Heart right ventricle (tissue), 16 donors: ENCODE measurements around the gene NTPCR. TPM values are rescaled to one million over a fixed set of nuclear protein-coding genes. Genes with fewer than 3 reads are reported as not detected.

ENCODE experiments used
- ATAC-seq, 8 donors: fragments of 200-7000 bp; cut with Tn5 transposase; one replicate each; pipeline ENCODE4 v1.9.1; 2020; ENCODE audit warnings: mild to moderate bottlenecking in 8 of 8, moderate library complexity in 8 of 8, moderate number of reproducible peaks in 1 of 8
- DNase-seq, 2 donors: peaks; one replicate each; pipeline ENCODE4 v3.0.0-alpha.2; 2020
- H3K27ac ChIP-seq, 10 donors: fragments of 200-600 bp; sonication (generic) in 2 of 10; one replicate each; pipeline versions ENCODE4 v1.5.0 to v1.8.0; 2020 to 2022; ENCODE audit warnings: mild to moderate bottlenecking in 3 of 10
- H3K27me3 ChIP-seq, 7 donors: fragments of 200-600 bp; one replicate each; pipeline ENCODE4 v1.8.0; 2021 to 2022; ENCODE audit warnings: mild to moderate bottlenecking in 2 of 7
- H3K36me3 ChIP-seq, 9 donors: fragments of 200-600 bp; sonication (generic) in 1 of 9; one replicate each; pipeline versions ENCODE4 v1.5.0 to v1.8.0; 2020 to 2022; ENCODE audit warnings: mild to moderate bottlenecking in 2 of 9
- H3K4me1 ChIP-seq, 9 donors: fragments of 200-600 bp; sonication (generic) in 1 of 9; one replicate each; pipeline versions ENCODE4 v1.5.0 to v1.8.0; 2020 to 2022; ENCODE audit warnings: mild to moderate bottlenecking in 4 of 9
- H3K4me3 ChIP-seq, 10 donors: fragments of 200-600 bp; sonication (generic) in 2 of 10; one replicate each; pipeline versions ENCODE4 v1.5.0 to v1.8.0; 2020 to 2022; ENCODE audit warnings: mild to moderate bottlenecking in 7 of 10, moderate library complexity in 2 of 10
- H3K9me3 ChIP-seq, 11 donors: fragments of 200-600 bp in 10 of 11; sonication (generic) in 2 of 11; one replicate each; pipeline versions ENCODE4 v1.5.0 to v1.8.0; 2013 to 2022; ENCODE audit warnings: mild to moderate bottlenecking in 2 of 11, control low read depth in 1 of 11, moderate library complexity in 1 of 11
- WGBS, 2 donors: extraction: QIAGEN DNeasy Blood & Tissue Kit; methylation state at CpG; one replicate each; pipeline ENCODE4 v1.1.7; 2013; ENCODE audit warnings: inconsistent platforms in 1 of 2; 5-methylcytosine and 5-hydroxymethylcytosine counted together
- intact Hi-C, 10 donors: fragments of 100-400 bp; cut with DNase I; formaldehyde crosslinking; loops; one replicate each; pipeline versions ENCODE4 v1.11.1 to v1.14.2; 2022
- polyA plus RNA-seq, 2 donors: library from polyadenylated mRNA; stranded (reverse); fragments of 200-250 nt; gene quantifications; one replicate each; pipeline ENCODE4 v1.2.3, GENCODE V29; 2013
- total RNA-seq, 10 donors: library from RNA; stranded (reverse); fragmentation: NEBNext Ultra II Directional in 3 of 10; extraction: Animal tissue kit (Norgen Biotek cat#: 25700) in 3 of 10; gene quantifications; one replicate each; pipeline versions ENCODE4 v1.2.1 to v1.2.4, GENCODE V29; 2021 to 2023
- TF ChIP-seq, protein P1 (sequence below), 9 donors: fragments of 200-600 bp; sonication (generic) in 2 of 9; IDR thresholded peaks; one replicate each; pipeline versions ENCODE4 v1.5.0 to v1.8.0; 2021 to 2022; ENCODE audit warnings: antibody characterized with exemption in 9 of 9, mild to moderate bottlenecking in 5 of 9, moderate library complexity in 1 of 9
- donor health status: Arrhythmogenic right ventricular cardiomyopathy.
- donor health status: ischemic (EF 13 %, LVEDD 7.1; RV severe dilation, severe dysfunction).
- donor health status: healthy with polysubstance abuse.
- donor health status: DM: no; HTN: yes; CAD: no.
- donor health status: DM: no; HTN: no; CAD: no.
- donor health status: ischemic (EF 25% LVEDD 6.9; RV normal size, moderate dysfunction).
- donor health status: ischemic (EF 25% LVEDD 5.7; RV mildly dilated, moderate dysfunction).
- donor health status: healthy.
- donor health status: DM: yes; HTN: yes; CAD: no.
- donor health status: Ischemic cardiomyopathy.
- donor health status: ischemic (EF 35%, LVEDD 5.7; RV mildly dilated, moderate dysfunction).
- donor health status: nonischemic (EF 11% LVEDD 7.7; RV severe dilation, severe dysfunction).
- donor health status: DM: yes; HTN: yes; CAD: no.
- donor health status: PGD.
- donor health status: ischemic (EF 29% LVEDD 5.4; RV normal size, mild dysfunction).
- donor health status: nonischemic (EF 23%, LVEDD 6.1; RV moderate dilation, normal function).

The NTPCR gene
- total and polyA plus RNA-seq, 12 donors: 51.2 to 88.4 (median 56.8) TPM

DNA sequence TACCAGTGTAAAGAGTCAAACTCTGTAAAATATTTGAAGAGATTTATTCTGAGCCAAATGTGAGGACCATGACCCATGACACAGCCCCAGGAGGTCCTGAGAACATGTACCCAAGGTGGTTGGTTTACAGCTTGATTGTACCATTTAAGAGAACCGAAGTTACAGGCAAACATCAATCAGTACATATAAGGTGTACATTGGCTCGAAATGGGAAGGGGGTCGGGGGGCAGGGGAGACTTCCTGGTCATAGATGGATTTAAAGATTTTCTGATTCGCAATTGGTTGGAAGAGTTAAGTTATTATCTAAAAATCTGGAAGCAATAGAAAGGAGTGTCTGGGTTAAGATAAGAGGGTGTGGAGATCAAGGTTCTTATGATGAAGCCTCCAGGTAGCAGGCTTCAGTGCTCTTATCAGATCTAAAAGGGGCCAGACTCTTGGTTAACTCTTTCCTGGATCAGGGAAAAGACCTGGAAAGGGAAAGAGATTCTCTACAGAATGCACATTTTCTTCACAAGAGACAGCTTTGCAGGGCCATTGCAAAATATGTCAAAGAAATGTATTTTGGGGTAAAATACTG lies 47.5 kb upstream of the NTPCR start:
- Histone ChIP-seq H3K9me3 (no peaks in the 10 kb centered on the region), H3K4me1 (peaks cover 0 to 29% (median 15%) of the 10 kb centered on the region in 9 donors), H3K4me3 (no peak overlapping the region), H3K27ac (no peak overlapping the region), H3K27me3 (peaks cover 0 to 2% (median 0%) of the 10 kb centered on the region in 7 donors), H3K36me3 (no peaks in the 10 kb centered on the region)
- DNase-seq (no peak), ATAC-seq (no peak)
- intact Hi-C loops: no loop called here
- 89 to 92% methylated on average over 4 of the region's 4 CpGs for WGBS, 2 donors
- TF ChIP-seq, protein P1, sequence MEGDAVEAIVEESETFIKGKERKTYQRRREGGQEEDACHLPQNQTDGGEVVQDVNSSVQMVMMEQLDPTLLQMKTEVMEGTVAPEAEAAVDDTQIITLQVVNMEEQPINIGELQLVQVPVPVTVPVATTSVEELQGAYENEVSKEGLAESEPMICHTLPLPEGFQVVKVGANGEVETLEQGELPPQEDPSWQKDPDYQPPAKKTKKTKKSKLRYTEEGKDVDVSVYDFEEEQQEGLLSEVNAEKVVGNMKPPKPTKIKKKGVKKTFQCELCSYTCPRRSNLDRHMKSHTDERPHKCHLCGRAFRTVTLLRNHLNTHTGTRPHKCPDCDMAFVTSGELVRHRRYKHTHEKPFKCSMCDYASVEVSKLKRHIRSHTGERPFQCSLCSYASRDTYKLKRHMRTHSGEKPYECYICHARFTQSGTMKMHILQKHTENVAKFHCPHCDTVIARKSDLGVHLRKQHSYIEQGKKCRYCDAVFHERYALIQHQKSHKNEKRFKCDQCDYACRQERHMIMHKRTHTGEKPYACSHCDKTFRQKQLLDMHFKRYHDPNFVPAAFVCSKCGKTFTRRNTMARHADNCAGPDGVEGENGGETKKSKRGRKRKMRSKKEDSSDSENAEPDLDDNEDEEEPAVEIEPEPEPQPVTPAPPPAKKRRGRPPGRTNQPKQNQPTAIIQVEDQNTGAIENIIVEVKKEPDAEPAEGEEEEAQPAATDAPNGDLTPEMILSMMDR (IDR thresholded peaks at IDR 0.05): no peak

DNA sequence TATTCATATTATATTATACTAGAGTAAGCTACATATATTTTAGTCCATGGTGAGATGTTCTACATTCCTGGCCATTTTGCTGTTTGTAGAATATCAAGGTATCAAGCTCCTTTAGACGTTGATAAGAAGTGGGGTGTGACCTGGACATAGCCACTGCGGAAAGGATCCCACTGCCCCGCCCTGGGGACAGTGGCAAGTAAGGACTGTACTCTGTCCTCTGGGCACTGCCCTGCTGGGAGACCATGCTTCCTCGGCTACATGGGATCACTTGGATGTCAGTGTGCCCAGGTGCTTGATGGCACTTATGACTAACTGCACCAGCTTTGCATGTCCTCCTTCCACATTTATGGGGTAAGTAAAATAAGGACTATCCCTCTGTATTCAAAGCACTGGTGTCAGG lies 46.3 kb upstream of the NTPCR start:
- H3K4me3 ChIP-seq: no peak overlapping the region
- H3K27me3 ChIP-seq: no peaks in the 10 kb centered on the region
- H3K36me3 ChIP-seq: no peaks in the 10 kb centered on the region
- whole genome bisulfite sequencing, 2 donors: 82 to 83% methylated on average over 4 of the region's 4 CpGs
- intact Hi-C loops: no loop called here
- H3K9me3 ChIP-seq: no peaks in the 10 kb centered on the region
- peaks cover 0 to 29% (median 15%) of the 10 kb centered on the region in 9 donors for H3K4me1 ChIP-seq
- TF ChIP-seq, protein P1 (IDR thresholded peaks at IDR 0.05): no peak
- DNase-seq (no peak), ATAC-seq (no peak)
- no peak overlapping the region for H3K27ac ChIP-seq

DNA sequence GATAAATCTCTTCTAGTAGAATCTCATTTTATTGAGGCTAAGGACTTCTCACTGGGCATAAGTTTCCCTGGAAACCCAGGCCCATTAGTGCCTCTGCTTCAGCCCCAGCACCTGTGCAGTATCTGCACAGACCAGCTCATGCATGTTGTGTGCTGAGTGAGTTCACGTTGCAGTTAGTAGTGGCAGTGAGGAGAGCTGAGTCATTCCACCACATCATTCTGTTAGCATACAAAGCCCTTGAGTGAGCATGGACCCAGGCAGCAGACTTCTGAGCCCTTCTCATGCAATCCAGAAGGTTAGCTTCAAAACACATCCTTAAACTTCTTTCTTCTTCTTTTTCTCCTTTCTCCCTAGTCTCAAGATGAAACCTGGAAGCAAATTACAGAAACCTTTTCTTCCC lies 45.8 kb upstream of the NTPCR start:
- Histone ChIP-seq H3K4me3 (no peak overlapping the region), H3K27me3 (no peaks in the 10 kb centered on the region), H3K4me1 (peaks cover 0 to 29% (median 15%) of the 10 kb centered on the region in 9 donors), H3K36me3 (no peaks in the 10 kb centered on the region), H3K27ac (no peak overlapping the region), H3K9me3 (no peaks in the 10 kb centered on the region)
- 59 to 73% methylated on average over 1 of the region's 1 CpG for WGBS, 2 donors
- ATAC-seq (no peak), DNase-seq (no peak)
- intact Hi-C loops: no loop called here
- TF ChIP-seq, protein P1 (IDR thresholded peaks at IDR 0.05): no peak

DNA sequence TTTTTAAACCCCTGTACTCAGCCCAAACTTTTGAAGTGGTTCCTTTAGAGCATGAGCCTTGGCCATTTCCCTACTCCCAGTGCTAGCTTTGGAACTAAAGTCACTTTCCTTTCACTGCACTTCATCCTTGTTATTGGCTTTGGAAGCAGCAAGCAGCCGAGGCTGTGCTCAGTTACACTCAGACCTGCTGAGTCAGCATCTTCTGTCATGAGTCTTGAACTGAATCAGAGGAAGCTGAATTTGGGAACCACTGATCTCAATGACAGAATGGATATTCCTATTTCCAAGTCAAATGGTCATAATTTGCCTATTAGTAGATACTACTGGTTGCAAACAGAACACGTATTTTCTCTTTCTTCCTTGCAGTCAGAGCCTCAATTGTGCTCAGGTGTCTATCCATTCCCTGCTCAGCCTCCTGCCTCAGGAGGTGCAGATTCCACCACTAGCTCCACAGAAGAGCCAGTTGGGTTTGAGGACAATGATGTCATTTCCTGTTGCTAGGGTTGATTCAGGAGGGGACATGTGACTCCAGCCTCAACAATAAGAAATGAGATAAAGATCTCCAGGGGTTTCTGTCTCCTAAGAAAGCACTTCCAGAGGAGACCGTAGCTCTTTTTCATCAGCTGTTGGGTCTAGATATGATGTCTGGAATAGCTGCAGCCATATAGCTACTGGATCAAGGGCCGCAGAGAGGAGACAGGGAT lies 44.9 kb upstream of the NTPCR start:
- no peak overlapping the region for H3K4me3 ChIP-seq
- no peaks in the 10 kb centered on the region for H3K9me3 ChIP-seq
- 73 to 81% methylated on average over 4 of the region's 4 CpGs for WGBS, 2 donors
- ATAC-seq: peak in 4 of 8 donors; percentile 50 to 78 (median 58)
- peak in 1 of 2 donors; percentile 8 for DNase-seq
- H3K36me3 ChIP-seq: no peaks in the 10 kb centered on the region
- H3K4me1 ChIP-seq: peaks cover 0 to 26% (median 13%) of the 10 kb centered on the region in 9 donors
- intact Hi-C loops: loop anchor here in 1 of 10 donors (5.0 kb wide), 1 partner anchor 47 kb away; the partner anchor contains the start of gene NTPCR
- H3K27me3 ChIP-seq: no peaks in the 10 kb centered on the region
- TF ChIP-seq, protein P1 (IDR thresholded peaks at IDR 0.05): no peak
- H3K27ac ChIP-seq: peak overlapping the region in 3 of 10 donors; percentile 9 to 23 (median 10)
